Measurements from ENCODE around the gene PLCB4. TPM values are rescaled to one million over a fixed set of nuclear protein-coding genes. Genes with fewer than 3 reads are reported as not detected.

PLCB4 gene
- total RNA-seq, 4 donors from 2014 or later: 2.3 to 3.9 (median 3.3) TPM

DNA sequence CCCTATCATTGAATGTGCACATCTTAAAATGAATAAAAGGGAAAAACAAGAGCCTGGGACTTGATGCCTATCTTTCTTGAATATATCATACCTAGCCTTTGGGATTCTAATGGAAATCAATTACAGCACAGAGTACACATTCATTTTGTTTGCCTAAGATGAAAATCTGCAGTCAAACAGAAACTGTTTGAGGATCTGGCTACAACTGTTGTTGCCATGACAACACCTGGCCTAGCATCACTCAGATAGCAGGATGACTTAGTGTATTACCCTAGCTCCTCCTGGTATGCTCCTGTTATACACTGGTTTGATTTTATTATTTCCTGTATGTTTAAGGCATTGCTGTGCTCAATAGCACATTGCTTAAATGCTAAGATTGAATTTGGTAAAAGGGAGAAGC lies 374.0 kb downstream of the PLCB4 start:
- Histone ChIP-seq H3K4me1 (no peaks in the 10 kb centered on the region), H3K4me3 (no peak overlapping the region), H3K36me3 (peaks cover 0 to 14% of the 10 kb centered on the region in 2 donors), H3K9me3 (no peaks in the 10 kb centered on the region), H3K27me3 (no peaks in the 10 kb centered on the region), H3K27ac (no peak overlapping the region)
- no peak for DNase-seq
- TF ChIP-seq POLR2A (IDR thresholded peaks at IDR 0.05): no peak
- TF ChIP-seq, protein P1, sequence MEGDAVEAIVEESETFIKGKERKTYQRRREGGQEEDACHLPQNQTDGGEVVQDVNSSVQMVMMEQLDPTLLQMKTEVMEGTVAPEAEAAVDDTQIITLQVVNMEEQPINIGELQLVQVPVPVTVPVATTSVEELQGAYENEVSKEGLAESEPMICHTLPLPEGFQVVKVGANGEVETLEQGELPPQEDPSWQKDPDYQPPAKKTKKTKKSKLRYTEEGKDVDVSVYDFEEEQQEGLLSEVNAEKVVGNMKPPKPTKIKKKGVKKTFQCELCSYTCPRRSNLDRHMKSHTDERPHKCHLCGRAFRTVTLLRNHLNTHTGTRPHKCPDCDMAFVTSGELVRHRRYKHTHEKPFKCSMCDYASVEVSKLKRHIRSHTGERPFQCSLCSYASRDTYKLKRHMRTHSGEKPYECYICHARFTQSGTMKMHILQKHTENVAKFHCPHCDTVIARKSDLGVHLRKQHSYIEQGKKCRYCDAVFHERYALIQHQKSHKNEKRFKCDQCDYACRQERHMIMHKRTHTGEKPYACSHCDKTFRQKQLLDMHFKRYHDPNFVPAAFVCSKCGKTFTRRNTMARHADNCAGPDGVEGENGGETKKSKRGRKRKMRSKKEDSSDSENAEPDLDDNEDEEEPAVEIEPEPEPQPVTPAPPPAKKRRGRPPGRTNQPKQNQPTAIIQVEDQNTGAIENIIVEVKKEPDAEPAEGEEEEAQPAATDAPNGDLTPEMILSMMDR (IDR thresholded peaks at IDR 0.05 in 4 of 5, conservative IDR thresholded peaks at IDR 0.05 in 1 of 5): no peak
- intact Hi-C loops (cut with DNase I; ENCODE audit: low total_unique reads): no loop called here
- ATAC-seq: no peak
- in situ Hi-C loops (cut with MboI; ENCODE audit: low sequenced_read_pairs in 4 of 4): no loop called here

DNA sequence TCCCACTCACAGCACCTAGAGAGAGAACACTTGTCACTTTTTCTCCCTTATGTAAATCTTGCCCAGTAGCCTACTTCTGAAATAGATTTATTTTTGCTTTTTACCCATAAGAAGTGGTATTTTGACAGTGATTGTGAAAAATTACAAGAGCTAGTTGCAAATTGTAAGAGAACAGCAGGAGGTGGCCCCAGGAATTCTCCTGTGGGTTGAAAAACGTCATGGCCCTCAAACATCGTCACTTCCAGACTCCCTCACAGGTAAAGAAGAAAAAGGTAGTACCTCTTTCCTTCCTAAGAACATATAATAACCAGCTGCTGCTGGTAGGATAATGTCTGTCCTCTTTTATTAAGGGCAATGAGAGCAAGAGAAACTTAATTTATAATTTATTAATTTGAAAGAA lies 376.0 kb downstream of the PLCB4 start:
- DNase-seq: no peak

DNA sequence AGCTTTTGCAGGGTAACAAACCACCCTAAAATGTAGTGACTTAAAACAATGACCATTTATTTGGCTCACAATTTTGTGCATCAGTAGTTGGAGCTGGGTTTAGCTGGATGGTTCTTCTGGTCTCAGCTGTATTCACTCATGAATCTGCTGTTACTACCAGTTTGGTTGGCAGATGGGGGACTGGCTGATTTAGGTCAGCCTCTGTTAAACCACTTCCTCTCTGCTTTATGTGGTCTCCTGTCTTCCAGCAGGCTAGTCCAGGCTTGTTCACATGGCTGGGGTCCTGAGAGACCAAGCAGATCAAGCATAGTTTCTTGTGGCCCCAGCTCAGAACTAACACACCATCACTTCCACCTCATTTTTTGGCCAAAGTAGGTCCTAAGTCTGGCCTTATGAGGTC lies 378.3 kb downstream of the PLCB4 start:
- H3K36me3 ChIP-seq: no peaks in the 10 kb centered on the region
- H3K27me3 ChIP-seq: no peaks in the 10 kb centered on the region
- H3K4me3 ChIP-seq: no peak overlapping the region
- ATAC-seq: no peak
- H3K27ac ChIP-seq: no peak overlapping the region
- in situ Hi-C loops (cut with MboI; ENCODE audit: low sequenced_read_pairs in 4 of 4): no loop called here
- no peak for TF ChIP-seq POLR2A (IDR thresholded peaks at IDR 0.05)
- TF ChIP-seq, protein P1 (IDR thresholded peaks at IDR 0.05 in 4 of 5, conservative IDR thresholded peaks at IDR 0.05 in 1 of 5): no peak
- no peak for DNase-seq
- no peaks in the 10 kb centered on the region for H3K9me3 ChIP-seq
- intact Hi-C loops (cut with DNase I; ENCODE audit: low total_unique reads): no loop called here
- no peaks in the 10 kb centered on the region for H3K4me1 ChIP-seq

More for the DNA sequence above, 376.0 kb downstream of the PLCB4 start:
- Histone ChIP-seq H3K9me3 (no peaks in the 10 kb centered on the region), H3K27ac (no peak overlapping the region), H3K4me3 (no peak overlapping the region), H3K27me3 (no peaks in the 10 kb centered on the region), H3K4me1 (no peaks in the 10 kb centered on the region), H3K36me3 (no peaks in the 10 kb centered on the region)
- intact Hi-C loops (cut with DNase I; ENCODE audit: low total_unique reads): no loop called here
- no peak for TF ChIP-seq POLR2A (IDR thresholded peaks at IDR 0.05)
- TF ChIP-seq, protein P1 (IDR thresholded peaks at IDR 0.05 in 4 of 5, conservative IDR thresholded peaks at IDR 0.05 in 1 of 5): no peak
- in situ Hi-C loops (cut with MboI; ENCODE audit: low sequenced_read_pairs in 4 of 4): no loop called here
- no peak for ATAC-seq

DNA sequence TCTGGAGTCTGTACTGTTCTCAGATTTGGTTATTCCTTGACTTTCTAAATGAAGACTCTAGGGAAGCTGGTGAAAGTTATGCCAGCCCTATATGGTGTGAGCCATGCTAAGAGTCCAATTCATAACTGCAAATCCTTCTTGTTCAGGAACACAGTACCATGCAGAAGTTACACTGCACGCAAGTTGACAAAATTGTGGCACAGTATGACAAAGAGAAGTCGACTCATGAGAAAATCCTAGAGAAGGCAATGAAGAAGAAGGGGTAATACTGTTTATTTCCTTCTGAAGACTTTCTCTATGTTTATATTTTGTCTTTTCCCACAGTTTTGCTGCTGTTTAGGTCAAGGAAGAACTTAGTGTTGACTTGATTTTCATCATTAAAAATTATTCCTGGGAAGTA lies 384.3 kb downstream of the PLCB4 start:
- no peak for ATAC-seq
- no peak for TF ChIP-seq POLR2A (IDR thresholded peaks at IDR 0.05)
- TF ChIP-seq, protein P1 (IDR thresholded peaks at IDR 0.05 in 4 of 5, conservative IDR thresholded peaks at IDR 0.05 in 1 of 5): no peak
- in situ Hi-C loops (cut with MboI; ENCODE audit: low sequenced_read_pairs in 4 of 4) (no loop called here), intact Hi-C loops (cut with DNase I; ENCODE audit: low total_unique reads) (no loop called here)
- Histone ChIP-seq H3K4me3 (no peak overlapping the region), H3K36me3 (no peaks in the 10 kb centered on the region), H3K9me3 (no peaks in the 10 kb centered on the region), H3K27ac (no peak overlapping the region), H3K27me3 (no peaks in the 10 kb centered on the region), H3K4me1 (no peaks in the 10 kb centered on the region)
- DNase-seq: no peak

DNA sequence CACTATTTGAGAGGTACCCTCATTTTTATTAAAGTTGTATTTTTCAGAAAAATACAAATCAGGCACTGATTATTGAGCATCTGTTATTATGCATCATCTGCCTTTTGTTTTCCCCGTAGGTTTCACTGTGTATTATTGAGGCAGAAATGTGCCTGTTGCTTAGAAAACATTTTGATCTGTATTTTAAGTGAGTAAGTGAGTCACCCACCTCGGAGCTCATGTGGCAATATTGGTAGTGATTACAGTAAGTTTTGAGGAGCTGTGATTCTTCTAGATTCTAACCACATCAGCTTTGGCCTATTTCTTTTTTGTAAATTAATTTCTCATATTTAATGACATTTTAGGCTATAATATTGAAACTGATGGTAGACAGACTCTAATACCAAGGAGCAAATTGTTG lies 385.9 kb downstream of the PLCB4 start:
- Histone ChIP-seq H3K27ac (no peak overlapping the region), H3K27me3 (no peaks in the 10 kb centered on the region), H3K4me3 (no peak overlapping the region), H3K4me1 (no peaks in the 10 kb centered on the region), H3K9me3 (no peaks in the 10 kb centered on the region), H3K36me3 (no peaks in the 10 kb centered on the region)
- no peak for DNase-seq
- intact Hi-C loops (cut with DNase I; ENCODE audit: low total_unique reads): no loop called here
- ATAC-seq: no peak
- in situ Hi-C loops (cut with MboI; ENCODE audit: low sequenced_read_pairs in 4 of 4): no loop called here
- TF ChIP-seq, protein P1 (IDR thresholded peaks at IDR 0.05 in 4 of 5, conservative IDR thresholded peaks at IDR 0.05 in 1 of 5): no peak
- TF ChIP-seq POLR2A (IDR thresholded peaks at IDR 0.05): no peak

Data from gastrocnemius medialis (tissue), 4 donors.